Hepatocyte (in vitro differentiated cells): ENCODE results near the gene AIFM3. TPM values are rescaled to one million over a fixed set of nuclear protein-coding genes. Genes with fewer than 3 reads are reported as not detected.
A peak's percentile ranks its signal among the peaks of the same experiment; 100 is the strongest.
"Not testable (repeated sequence)": the region's sequence is repeated elsewhere in the genome, so short reads cannot be mapped to it uniquely, and the experiment has no call there.

Experiments used
- DNase-seq: peaks from one replicate; pipeline ENCODE4 v3.0.0-alpha.2; 2016; ENCODE audit warnings: low spot score
- H2AFZ ChIP-seq: fragments of 200-600 bp; sonication (generic); 2 replicates; pipeline ENCODE4 v1.6.0; 2016; ENCODE audit warnings: antibody characterized with exemption, mild to moderate bottlenecking
- H3K27ac ChIP-seq: fragments of 200-600 bp; sonication (generic); 2 replicates; pipeline ENCODE4 v1.5.1; 2016; ENCODE audit warnings: mild to moderate bottlenecking
- H3K27me3 ChIP-seq: fragments of 200-600 bp; sonication (generic); 2 replicates; pipeline ENCODE4 v1.6.1; 2016
- H3K36me3 ChIP-seq: fragments of 200-600 bp; sonication (generic); replicated peaks from 2 replicates; pipeline ENCODE4 v1.5.1; 2016; ENCODE audit warnings: low read depth; ENCODE audit not compliant: insufficient read depth
- H3K4me1 ChIP-seq: fragments of 200-600 bp; sonication (generic); 2 replicates; pipeline ENCODE4 v1.5.1; 2016; ENCODE audit warnings: mild to moderate bottlenecking, moderate library complexity; ENCODE audit not compliant: insufficient read depth
- H3K4me2 ChIP-seq: fragments of 200-600 bp; sonication (generic); 2 replicates; pipeline ENCODE4 v1.6.0; 2016
- H3K4me3 ChIP-seq: fragments of 200-600 bp; sonication (generic); 2 replicates; pipeline ENCODE4 v1.5.1; 2016; ENCODE audit warnings: mild to moderate bottlenecking
- H3K79me2 ChIP-seq: fragments of 200-600 bp; sonication (generic); 2 replicates; pipeline ENCODE4 v1.6.0; 2017; ENCODE audit warnings: mild to moderate bottlenecking
- H3K9me2 ChIP-seq: fragments of 200-600 bp; sonication (generic); replicated peaks from 2 replicates; pipeline ENCODE4 v1.6.0; 2017; ENCODE audit warnings: mild to moderate bottlenecking; ENCODE audit not compliant: insufficient read depth
- H3K9me3 ChIP-seq: fragments of 200-600 bp; sonication (generic); 2 replicates; pipeline ENCODE4 v1.5.1; 2016; ENCODE audit warnings: low read depth, mild to moderate bottlenecking
- H4K20me1 ChIP-seq: fragments of 200-600 bp; sonication (generic); 2 replicates; pipeline ENCODE4 v1.6.0; 2016; ENCODE audit warnings: mild to moderate bottlenecking; ENCODE audit not compliant: insufficient read depth, poor library complexity, severe bottlenecking
- CTCF ChIP-seq: fragments of 200-600 bp; sonication (generic); IDR thresholded peaks from 2 replicates; pipeline ENCODE4 v1.5.1; 2016; ENCODE audit warnings: antibody characterized with exemption, mild to moderate bottlenecking; ENCODE audit not compliant: poor library complexity
- EZH2 ChIP-seq: fragments of 200-600 bp; sonication (generic); IDR thresholded peaks from 2 replicates; pipeline ENCODE4 v1.6.1; 2016; ENCODE audit warnings: antibody characterized with exemption, mild to moderate bottlenecking, borderline replicate concordance
- EZH2phosphoT487 ChIP-seq: fragments of 200-600 bp; sonication (generic); IDR thresholded peaks from one replicate; pipeline ENCODE4 v1.6.1; 2018; ENCODE audit warnings: antibody characterized with exemption, mild to moderate bottlenecking, low read depth, moderate library complexity; ENCODE audit not compliant: unreplicated experiment, severe bottlenecking
- WGBS: methylation state at CpG from one replicate; pipeline ENCODE4 v1.1.6; 2016; ENCODE audit warnings: low lambda C conversion rate; ENCODE audit errors: missing lambda C conversion rate; 5-methylcytosine and 5-hydroxymethylcytosine counted together
- polyA plus RNA-seq: library from polyadenylated mRNA; unstranded; fragments of >200 nt; fragmentation: Nextera tagmentation; extraction: Ambion mirVana; gene quantifications from 2 replicates; pipeline ENCODE4 v1.2.1, GENCODE V29; 2016
- total RNA-seq: library from RNA; depleted of rRNA; stranded (reverse); fragments of >200 nt; gene quantifications from 2 replicates; pipeline ENCODE4 v1.2.3, GENCODE V29; 2014

AIFM3 gene
- total and polyA plus RNA-seq, 2 experiments from 2014 or later: 1.7 to 3.1 TPM

GRCh38 chr22:20940186-20940651 is 26.8 kb upstream of the AIFM3 start:
- DNase-seq: no peak
- H2AFZ ChIP-seq: no peak overlapping the region
- no peak overlapping the region for H3K4me3 ChIP-seq
- H3K4me1 ChIP-seq: peaks cover 18% of the 10 kb centered on the region
- peaks cover 97% of the 10 kb centered on the region for H4K20me1 ChIP-seq
- no peaks in the 10 kb centered on the region for H3K27me3 ChIP-seq
- no peaks in the 10 kb centered on the region for H3K9me3 ChIP-seq
- 70% methylated on average over 3 of the region's 3 CpGs for WGBS
- no peaks in the 10 kb centered on the region for H3K9me2 ChIP-seq
- no peaks in the 10 kb centered on the region for H3K36me3 ChIP-seq
- TF ChIP-seq CTCF (no peak), EZH2 (no peak), EZH2phosphoT487 (no peak)
- H3K4me2 ChIP-seq: no peak overlapping the region
- peaks cover 98% of the 10 kb centered on the region for H3K79me2 ChIP-seq
- peak overlapping the region; percentile 36 for H3K27ac ChIP-seq

- peaks cover 97% of the 10 kb centered on the region for H4K20me1 ChIP-seq
- no peaks in the 10 kb centered on the region for H3K27me3 ChIP-seq
- H3K36me3 ChIP-seq: no peaks in the 10 kb centered on the region
- no peak overlapping the region for H3K4me2 ChIP-seq
- no peak for DNase-seq
- no peak overlapping the region for H3K4me3 ChIP-seq
- H3K9me3 ChIP-seq: no peaks in the 10 kb centered on the region
- H2AFZ ChIP-seq: no peak overlapping the region
- no peaks in the 10 kb centered on the region for H3K9me2 ChIP-seq
- H3K4me1 ChIP-seq: peaks cover 18% of the 10 kb centered on the region
- H3K79me2 ChIP-seq: peaks cover 98% of the 10 kb centered on the region
- peak overlapping the region; percentile 36 for H3K27ac ChIP-seq
- TF ChIP-seq EZH2 (no peak), EZH2phosphoT487 (no peak), CTCF (no peak)
- WGBS: 93% methylated on average over 4 of the region's 4 CpGs
These were observed 26.1 kb upstream of the AIFM3 start for GRCh38 chr22:20940904-20941385.

- not testable (repeated sequence) for H3K4me3 ChIP-seq, H3K4me2 ChIP-seq, H3K27ac ChIP-seq, H3K9me3 ChIP-seq, H3K9me2 ChIP-seq, H3K36me3 ChIP-seq, H3K27me3 ChIP-seq, DNase-seq, H2AFZ ChIP-seq
- peaks cover 97% of the 10 kb centered on the region for H4K20me1 ChIP-seq
- H3K79me2 ChIP-seq: peaks cover 98% of the 10 kb centered on the region
- 93% methylated on average over 7 of the region's 7 CpGs for WGBS
- H3K4me1 ChIP-seq: peaks cover 13% of the 10 kb centered on the region
These were observed 24.7 kb upstream of the AIFM3 start for GRCh38 chr22:20942203-20942902.

- Histone ChIP-seq H3K4me2 (no peak overlapping the region), H3K36me3 (no peaks in the 10 kb centered on the region), H3K4me1 (peaks cover 7% of the 10 kb centered on the region), H3K4me3 (no peak overlapping the region), H3K27me3 (no peaks in the 10 kb centered on the region), H3K9me2 (no peaks in the 10 kb centered on the region), H3K9me3 (no peaks in the 10 kb centered on the region), H2AFZ (no peak overlapping the region), H4K20me1 (peaks cover 95% of the 10 kb centered on the region), H3K79me2 (peaks cover 98% of the 10 kb centered on the region), H3K27ac (no peak overlapping the region)
- no peak for DNase-seq
- 98% methylated on average over 8 of the region's 8 CpGs for WGBS
- TF ChIP-seq CTCF: no peak
- TF ChIP-seq EZH2: no peak
- TF ChIP-seq EZH2phosphoT487: no peak
These were observed 23.7 kb upstream of the AIFM3 start for GRCh38 chr22:20943104-20943933.
